ENCODE data around the gene PKHD1.

GRCh38 chr6:52024451-52025068 lies 62.9 kb downstream of the PKHD1 start:
- TF ChIP-seq CTCF (IDR thresholded peaks at IDR 0.05) (no peak), POLR2A (IDR thresholded peaks at IDR 0.05) (no peak), POLR2AphosphoS5 (IDR thresholded peaks at IDR 0.05) (no peak)
